ENCODE results near the gene SAT2. TPM values are rescaled to one million over a fixed set of nuclear protein-coding genes. Genes with fewer than 3 reads are reported as not detected.

Gene SAT2
- total RNA-seq, 1 donor from 2014 or later = 135 TPM

DNA sequence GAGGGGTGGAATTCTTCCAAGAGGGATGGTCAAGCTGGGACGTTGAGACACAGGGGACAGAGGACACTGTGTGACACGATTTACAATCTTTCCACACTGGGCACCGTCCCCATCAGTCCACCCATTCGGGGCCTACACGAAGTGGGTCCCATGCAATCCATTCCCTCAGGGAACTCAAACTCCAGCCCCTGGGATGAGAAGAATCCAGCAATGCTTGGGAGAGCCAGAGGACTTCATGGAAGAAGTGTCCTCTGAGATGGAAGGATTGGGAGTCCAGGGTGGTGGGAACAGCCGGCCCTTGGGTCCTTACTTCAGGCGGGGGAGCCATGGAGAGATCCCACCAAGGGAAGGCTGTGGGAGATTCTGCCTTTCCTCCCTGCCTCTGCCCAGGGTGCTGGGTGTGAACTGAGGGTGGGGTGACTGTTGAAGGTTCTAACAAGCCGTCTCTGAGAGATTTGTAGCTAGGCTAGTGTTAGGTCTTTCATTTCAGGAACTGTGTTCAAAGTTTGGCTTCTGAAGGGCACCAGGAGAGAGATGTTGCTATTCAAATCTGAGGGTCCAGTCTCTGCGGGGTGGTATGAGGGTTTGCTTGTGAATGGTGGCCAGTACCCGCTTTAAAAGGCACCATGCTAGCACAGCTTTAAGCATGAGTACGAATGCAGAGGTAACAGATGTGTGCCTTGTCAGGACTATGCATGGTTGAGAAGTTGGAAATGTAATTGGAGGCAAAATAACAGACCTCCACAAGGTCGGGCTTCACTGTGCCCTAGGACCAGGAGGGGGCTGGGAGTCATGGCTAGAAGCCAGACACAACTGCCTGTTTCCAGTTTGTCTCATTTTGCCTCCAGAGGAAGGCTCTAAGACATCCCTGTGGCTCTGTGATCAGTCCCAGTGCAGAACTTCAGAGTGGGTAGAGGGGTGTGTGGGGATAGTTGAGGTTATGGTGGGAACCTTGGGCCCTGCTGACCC is 25.1 kb upstream of the SAT2 start:
- TF ChIP-seq, protein P1, sequence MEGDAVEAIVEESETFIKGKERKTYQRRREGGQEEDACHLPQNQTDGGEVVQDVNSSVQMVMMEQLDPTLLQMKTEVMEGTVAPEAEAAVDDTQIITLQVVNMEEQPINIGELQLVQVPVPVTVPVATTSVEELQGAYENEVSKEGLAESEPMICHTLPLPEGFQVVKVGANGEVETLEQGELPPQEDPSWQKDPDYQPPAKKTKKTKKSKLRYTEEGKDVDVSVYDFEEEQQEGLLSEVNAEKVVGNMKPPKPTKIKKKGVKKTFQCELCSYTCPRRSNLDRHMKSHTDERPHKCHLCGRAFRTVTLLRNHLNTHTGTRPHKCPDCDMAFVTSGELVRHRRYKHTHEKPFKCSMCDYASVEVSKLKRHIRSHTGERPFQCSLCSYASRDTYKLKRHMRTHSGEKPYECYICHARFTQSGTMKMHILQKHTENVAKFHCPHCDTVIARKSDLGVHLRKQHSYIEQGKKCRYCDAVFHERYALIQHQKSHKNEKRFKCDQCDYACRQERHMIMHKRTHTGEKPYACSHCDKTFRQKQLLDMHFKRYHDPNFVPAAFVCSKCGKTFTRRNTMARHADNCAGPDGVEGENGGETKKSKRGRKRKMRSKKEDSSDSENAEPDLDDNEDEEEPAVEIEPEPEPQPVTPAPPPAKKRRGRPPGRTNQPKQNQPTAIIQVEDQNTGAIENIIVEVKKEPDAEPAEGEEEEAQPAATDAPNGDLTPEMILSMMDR (IDR thresholded peaks at IDR 0.05) = no peak
- Mint-ChIP-seq H3K9me3 (ENCODE audit: unreplicated experiment) (no peaks in the 10 kb centered on the region), H3K27me3 (ENCODE audit: unreplicated experiment) (peaks cover 42% of the 10 kb centered on the region), H3K27ac (ENCODE audit: unreplicated experiment) (no peak overlapping the region), H3K4me1 (ENCODE audit: unreplicated experiment) (peaks cover 22% of the 10 kb centered on the region), H3K4me3 (ENCODE audit: unreplicated experiment) (no peak overlapping the region), H3K36me3 (ENCODE audit: unreplicated experiment) (no peaks in the 10 kb centered on the region)
- DNase-seq (ENCODE audit: extremely low spot score, unreplicated experiment) = no peak

DNA sequence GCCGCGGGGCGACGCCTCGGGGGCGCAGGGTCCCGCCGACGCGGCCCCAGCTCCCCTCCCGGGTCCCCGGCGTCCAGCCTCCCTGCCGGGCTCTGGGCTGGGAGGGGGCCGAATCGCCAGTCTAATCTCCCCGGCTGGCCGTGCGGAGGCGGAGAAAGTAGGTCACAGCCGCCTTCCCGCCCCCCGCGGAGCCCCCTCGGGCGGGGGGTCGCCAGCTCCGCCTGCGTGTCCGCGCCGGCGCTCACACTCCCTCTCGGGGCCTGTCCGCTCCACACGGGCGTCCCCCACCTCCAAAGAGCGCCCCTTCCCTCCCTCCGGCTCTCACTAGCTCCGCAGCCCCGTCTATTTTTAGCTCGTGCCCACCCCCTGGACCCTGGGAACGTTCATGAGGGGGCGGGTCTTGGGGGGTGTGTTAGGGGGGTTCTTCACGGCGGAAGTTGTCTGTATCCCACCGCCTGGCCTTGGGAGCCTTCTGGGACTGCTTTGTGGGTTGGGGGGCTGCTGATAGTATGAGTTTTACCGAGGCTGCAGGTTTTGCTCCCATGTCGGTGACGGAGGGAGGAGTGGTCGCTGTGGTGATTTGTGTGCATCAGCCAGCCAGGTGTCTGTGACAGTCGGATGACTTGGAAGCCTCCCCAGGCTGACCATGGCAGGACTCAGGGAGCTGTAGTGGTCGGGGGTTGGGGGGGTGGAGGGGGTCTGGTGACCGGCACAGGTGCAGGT is 24.2 kb upstream of the SAT2 start:
- peaks cover 39% of the 10 kb centered on the region for H3K27me3 Mint-ChIP-seq (ENCODE audit: unreplicated experiment)
- H3K9me3 Mint-ChIP-seq (ENCODE audit: unreplicated experiment) = no peaks in the 10 kb centered on the region
- H3K4me3 Mint-ChIP-seq (ENCODE audit: unreplicated experiment) = peak overlapping the region; percentile 58
- H3K36me3 Mint-ChIP-seq (ENCODE audit: unreplicated experiment) = no peaks in the 10 kb centered on the region
- no peak overlapping the region for H3K27ac Mint-ChIP-seq (ENCODE audit: unreplicated experiment)
- TF ChIP-seq, protein P1 (IDR thresholded peaks at IDR 0.05) = no peak
- peaks cover 16% of the 10 kb centered on the region for H3K4me1 Mint-ChIP-seq (ENCODE audit: unreplicated experiment)
- no peak for DNase-seq (ENCODE audit: extremely low spot score, unreplicated experiment)

DNA sequence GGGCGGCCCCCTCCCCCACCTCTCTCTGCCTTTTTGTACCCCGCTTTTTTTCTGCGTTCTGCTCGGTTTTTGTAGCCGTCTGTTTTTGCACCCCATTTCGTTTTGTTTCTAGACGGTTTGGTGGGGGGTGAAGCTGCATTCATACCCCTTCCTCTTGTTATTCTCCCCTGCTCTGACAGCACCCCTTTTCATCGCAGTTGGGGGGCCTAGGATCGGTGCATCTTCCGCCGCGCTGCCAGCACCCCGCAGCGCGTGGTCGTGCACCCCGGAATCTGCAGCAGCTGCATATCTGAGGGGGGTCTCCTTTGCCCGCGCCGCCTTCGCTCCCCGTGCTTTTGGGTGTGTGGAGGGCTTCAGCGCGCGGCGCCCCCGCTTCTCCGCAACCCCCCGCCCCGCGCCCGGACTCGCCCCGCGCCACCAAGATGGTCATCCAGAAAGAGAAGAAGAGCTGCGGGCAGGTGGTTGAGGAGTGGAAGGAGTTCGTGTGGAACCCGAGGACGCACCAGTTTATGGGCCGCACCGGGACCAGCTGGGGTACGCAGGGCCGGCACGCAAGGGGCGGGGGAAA is 23.6 kb upstream of the SAT2 start:
- peaks cover 16% of the 10 kb centered on the region for H3K4me1 Mint-ChIP-seq (ENCODE audit: unreplicated experiment)
- TF ChIP-seq, protein P1 (IDR thresholded peaks at IDR 0.05) = no peak
- H3K27ac Mint-ChIP-seq (ENCODE audit: unreplicated experiment) = no peak overlapping the region
- peak overlapping the region; percentile 78 for H3K4me3 Mint-ChIP-seq (ENCODE audit: unreplicated experiment)
- H3K27me3 Mint-ChIP-seq (ENCODE audit: unreplicated experiment) = peaks cover 45% of the 10 kb centered on the region
- no peak for DNase-seq (ENCODE audit: extremely low spot score, unreplicated experiment)
- no peaks in the 10 kb centered on the region for H3K9me3 Mint-ChIP-seq (ENCODE audit: unreplicated experiment)
- H3K36me3 Mint-ChIP-seq (ENCODE audit: unreplicated experiment) = no peaks in the 10 kb centered on the region

DNA sequence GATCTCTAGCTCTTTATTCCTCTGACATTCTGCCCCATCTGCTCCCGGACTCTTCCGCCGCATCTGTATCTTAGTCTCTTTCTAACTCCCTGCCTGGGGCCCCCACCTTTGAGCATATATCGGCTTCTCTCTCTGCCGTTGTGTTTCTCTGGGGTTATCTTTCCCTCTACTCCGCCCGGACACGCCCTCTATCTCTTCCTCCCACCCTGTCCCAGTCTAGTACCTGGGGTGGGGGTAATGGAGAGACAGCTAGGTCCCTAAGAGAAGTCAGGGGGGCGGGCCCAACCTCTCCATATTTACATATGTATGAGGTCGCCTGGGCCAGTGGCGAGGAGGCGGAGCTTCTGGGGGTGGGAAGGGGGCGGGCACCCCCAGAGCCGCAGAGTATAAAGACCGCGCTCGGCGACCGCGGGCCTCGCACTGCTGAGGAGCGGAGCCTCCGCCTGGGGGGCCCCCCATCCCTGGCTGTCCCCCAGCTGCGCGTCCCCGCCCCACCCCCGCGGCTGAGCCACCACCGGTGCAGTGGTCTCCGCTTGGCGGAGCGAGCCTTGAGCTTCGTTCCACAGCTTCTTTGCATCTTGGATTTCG is 23.0 kb upstream of the SAT2 start, which contains the start of gene ATP1B2:
Gene ATP1B2 (plus strand): TSS at position 418 of the 588 bp plus-strand sequence. CDS start 593 bp downstream, outside the sequence.
- peaks cover 47% of the 10 kb centered on the region for H3K27me3 Mint-ChIP-seq (ENCODE audit: unreplicated experiment)
- no peak within 1 kb of the TSS for H3K27ac Mint-ChIP-seq (ENCODE audit: unreplicated experiment)
- DNase-seq (ENCODE audit: extremely low spot score, unreplicated experiment) = no peak
- no peaks in the 10 kb centered on the region for H3K9me3 Mint-ChIP-seq (ENCODE audit: unreplicated experiment)
- H3K36me3 Mint-ChIP-seq (ENCODE audit: unreplicated experiment) = no peaks in the 10 kb centered on the region
- TF ChIP-seq, protein P1 (IDR thresholded peaks at IDR 0.05) = no peak
- peak within 1 kb of the TSS; percentile 78 for H3K4me3 Mint-ChIP-seq (ENCODE audit: unreplicated experiment)
- H3K4me1 Mint-ChIP-seq (ENCODE audit: unreplicated experiment) = peaks cover 16% of the 10 kb centered on the region
